ENCODE data around the gene REEP1.

- TF ChIP-seq POLR2A (IDR thresholded peaks at IDR 0.05): no peak
- TF ChIP-seq CTCF (IDR thresholded peaks at IDR 0.05): no peak
Measured at GRCh38 chr2:86199834-86200177, 137.6 kb downstream of the REEP1 start.
